ENCODE results near the gene DGCR6L.

- TF ChIP-seq FOXM1 (IDR thresholded peaks at IDR 0.05; ENCODE audit: borderline replicate concordance, low read depth) (no peak), EP300 (IDR thresholded peaks at IDR 0.05; ENCODE audit: borderline replicate concordance) (no peak), USF1 (IDR thresholded peaks at IDR 0.05) (no peak), ZBTB7A (IDR thresholded peaks at IDR 0.05; ENCODE audit: low read depth) (no peak), RAD21 (IDR thresholded peaks at IDR 0.05; ENCODE audit: low read depth) (no peak)
- TF ChIP-seq, protein P1, sequence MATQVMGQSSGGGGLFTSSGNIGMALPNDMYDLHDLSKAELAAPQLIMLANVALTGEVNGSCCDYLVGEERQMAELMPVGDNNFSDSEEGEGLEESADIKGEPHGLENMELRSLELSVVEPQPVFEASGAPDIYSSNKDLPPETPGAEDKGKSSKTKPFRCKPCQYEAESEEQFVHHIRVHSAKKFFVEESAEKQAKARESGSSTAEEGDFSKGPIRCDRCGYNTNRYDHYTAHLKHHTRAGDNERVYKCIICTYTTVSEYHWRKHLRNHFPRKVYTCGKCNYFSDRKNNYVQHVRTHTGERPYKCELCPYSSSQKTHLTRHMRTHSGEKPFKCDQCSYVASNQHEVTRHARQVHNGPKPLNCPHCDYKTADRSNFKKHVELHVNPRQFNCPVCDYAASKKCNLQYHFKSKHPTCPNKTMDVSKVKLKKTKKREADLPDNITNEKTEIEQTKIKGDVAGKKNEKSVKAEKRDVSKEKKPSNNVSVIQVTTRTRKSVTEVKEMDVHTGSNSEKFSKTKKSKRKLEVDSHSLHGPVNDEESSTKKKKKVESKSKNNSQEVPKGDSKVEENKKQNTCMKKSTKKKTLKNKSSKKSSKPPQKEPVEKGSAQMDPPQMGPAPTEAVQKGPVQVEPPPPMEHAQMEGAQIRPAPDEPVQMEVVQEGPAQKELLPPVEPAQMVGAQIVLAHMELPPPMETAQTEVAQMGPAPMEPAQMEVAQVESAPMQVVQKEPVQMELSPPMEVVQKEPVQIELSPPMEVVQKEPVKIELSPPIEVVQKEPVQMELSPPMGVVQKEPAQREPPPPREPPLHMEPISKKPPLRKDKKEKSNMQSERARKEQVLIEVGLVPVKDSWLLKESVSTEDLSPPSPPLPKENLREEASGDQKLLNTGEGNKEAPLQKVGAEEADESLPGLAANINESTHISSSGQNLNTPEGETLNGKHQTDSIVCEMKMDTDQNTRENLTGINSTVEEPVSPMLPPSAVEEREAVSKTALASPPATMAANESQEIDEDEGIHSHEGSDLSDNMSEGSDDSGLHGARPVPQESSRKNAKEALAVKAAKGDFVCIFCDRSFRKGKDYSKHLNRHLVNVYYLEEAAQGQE (IDR thresholded peaks at IDR 0.05; ENCODE audit: low read depth), result no peak
Measured at GRCh38 chr22:20296598-20296997, 23.3 kb downstream of the DGCR6L start.
